HepG2 (cell line): ENCODE data around the gene NEK6. TPM values are rescaled to one million over a fixed set of nuclear protein-coding genes. Genes with fewer than 3 reads are reported as not detected.

Experiments
- MED1 ChIP-seq: sonication (generic); formaldehyde crosslinking; IDR thresholded peaks from 2 replicates; pipeline ENCODE4 v1.4.0; 2020; ENCODE audit warnings: missing genetic modification reagents
- MYNN ChIP-seq: sonication (generic); formaldehyde crosslinking; IDR thresholded peaks from 2 replicates; pipeline ENCODE4 v1.4.0; 2020; ENCODE audit warnings: mild to moderate bottlenecking, low read depth, missing genetic modification reagents
- RBAK ChIP-seq: sonication (generic); formaldehyde crosslinking; IDR thresholded peaks from 2 replicates; pipeline ENCODE4 v1.5.1; 2020; ENCODE audit warnings: mild to moderate bottlenecking, missing genetic modification reagents
- RERE ChIP-seq: IDR thresholded peaks from 2 replicates; pipeline ENCODE4 v1.6.1; 2016; ENCODE audit warnings: low read depth, missing genetic modification reagents, missing compliant biosample characterization
- RNF2 ChIP-seq: fragments of 450-650 bp; conservative IDR thresholded peaks from 2 replicates; pipeline ENCODE4 v1.6.1; 2016; ENCODE audit warnings: low read depth
- SMARCC2 ChIP-seq: fragments of 450-650 bp; IDR thresholded peaks from 2 replicates; pipeline ENCODE4 v1.6.1; 2017; ENCODE audit warnings: antibody characterized with exemption, mild to moderate bottlenecking
- TBP ChIP-seq: sonication (generic); formaldehyde crosslinking; IDR thresholded peaks from 2 replicates; pipeline ENCODE4 v1.5.0; 2020; ENCODE audit warnings: missing genetic modification reagents
- ZNF546 ChIP-seq: sonication (generic); formaldehyde crosslinking; conservative IDR thresholded peaks from 2 replicates; pipeline ENCODE4 v1.8.1; 2023; ENCODE audit warnings: mild to moderate bottlenecking, missing genetic modification reagents
- ZNF549 ChIP-seq: sonication (generic); formaldehyde crosslinking; IDR thresholded peaks from 2 replicates; pipeline ENCODE4 v1.5.0; 2020; ENCODE audit warnings: missing genetic modification reagents
- ZNF660 ChIP-seq: sonication (generic); formaldehyde crosslinking; IDR thresholded peaks from 2 replicates; pipeline ENCODE4 v1.5.1; 2020; ENCODE audit warnings: mild to moderate bottlenecking, low read depth, missing genetic modification reagents, borderline replicate concordance
- ZNF800 ChIP-seq: sonication (generic); formaldehyde crosslinking; IDR thresholded peaks from 2 replicates; pipeline ENCODE4 v1.4.0; 2020; ENCODE audit warnings: missing genetic modification reagents
- polyA plus RNA-seq, 8 experiments: library from polyadenylated mRNA; depleted of rRNA in 3 of 8; stranded (reverse) in 7 of 8; unstranded in 1 of 8; fragments of >200 nt; fragmentation: Illumina TruSeq in 4 of 8; extraction: Trizol in 4 of 8; gene quantifications; 2 replicates each; pipeline versions ENCODE4 v1.2.1 to v1.2.3, GENCODE V29; 2011 to 2016; ENCODE audit warnings: low read depth in 4 of 8, missing spikeins in 1 of 8, mixed read lengths in 1 of 8; ENCODE audit not compliant: insufficient read depth in 1 of 8
- total RNA-seq, 5 experiments: library from RNA; depleted of rRNA; stranded (reverse); fragments of >200 nt; fragmentation: Illumina TruSeq; extraction: Trizol; gene quantifications; 2 replicates each; pipeline ENCODE4 v1.2.3, GENCODE V29; 2016; ENCODE audit warnings: low read depth in 1 of 5
- TF ChIP-seq, protein P1 (sequence below): sonication (generic); formaldehyde crosslinking; conservative IDR thresholded peaks from 2 replicates; pipeline ENCODE4 v1.4.0; 2020; ENCODE audit warnings: missing genetic modification reagents
- TF ChIP-seq, protein P2 (sequence below): sonication (generic); formaldehyde crosslinking; IDR thresholded peaks from 2 replicates; pipeline ENCODE4 v1.5.1; 2020; ENCODE audit warnings: mild to moderate bottlenecking, missing genetic modification reagents, borderline replicate concordance
- TF ChIP-seq, protein P3 (sequence below): sonication (generic); formaldehyde crosslinking; IDR thresholded peaks from 2 replicates; pipeline ENCODE4 v1.8.1; 2022; ENCODE audit warnings: mild to moderate bottlenecking, missing genetic modification reagents

Gene NEK6
- total and polyA plus RNA-seq, 2 of the 13 experiments (the other 11 are each of a cell fraction or from before 2014, with no cell fraction given): 30.4 to 119 TPM

DNA sequence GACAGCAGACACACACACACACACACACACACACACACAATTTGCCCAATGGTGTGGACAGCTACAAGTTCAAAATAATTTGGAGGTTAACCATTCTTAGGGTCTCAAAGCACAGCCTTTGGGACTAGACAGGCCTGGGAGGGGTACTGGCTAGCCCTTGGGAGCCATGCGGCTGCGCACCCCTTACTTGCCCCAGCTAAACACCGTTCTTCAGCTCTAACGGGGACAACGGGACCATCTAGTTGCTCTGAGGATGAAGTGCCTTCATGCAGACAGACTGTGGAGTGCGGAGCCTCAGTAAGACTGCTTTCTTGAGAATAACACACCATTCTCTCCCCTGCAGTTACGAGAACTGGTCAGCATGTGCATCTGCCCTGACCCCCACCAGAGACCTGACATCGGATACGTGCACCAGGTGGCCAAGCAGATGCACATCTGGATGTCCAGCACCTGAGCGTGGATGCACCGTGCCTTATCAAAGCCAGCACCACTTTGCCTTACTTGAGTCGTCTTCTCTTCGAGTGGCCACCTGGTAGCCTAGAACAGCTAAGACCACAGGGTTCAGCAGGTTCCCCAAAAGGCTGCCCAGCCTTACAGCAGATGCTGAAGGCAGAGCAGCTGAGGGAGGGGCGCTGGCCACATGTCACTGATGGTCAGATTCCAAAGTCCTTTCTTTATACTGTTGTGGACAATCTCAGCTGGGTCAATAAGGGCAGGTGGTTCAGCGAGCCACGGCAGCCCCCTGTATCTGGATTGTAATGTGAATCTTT lies 92.9 kb downstream of the NEK6 start (continued):
- TF ChIP-seq ZNF800 (CRISPR knock-in tag): no peak
- no peak for TF ChIP-seq TBP
- TF ChIP-seq MED1: peak; percentile 41; the same call in 1 of the 2 replicates
- TF ChIP-seq RNF2: no peak
- TF ChIP-seq MYNN (CRISPR knock-in tag): no peak
- TF ChIP-seq, protein P1, sequence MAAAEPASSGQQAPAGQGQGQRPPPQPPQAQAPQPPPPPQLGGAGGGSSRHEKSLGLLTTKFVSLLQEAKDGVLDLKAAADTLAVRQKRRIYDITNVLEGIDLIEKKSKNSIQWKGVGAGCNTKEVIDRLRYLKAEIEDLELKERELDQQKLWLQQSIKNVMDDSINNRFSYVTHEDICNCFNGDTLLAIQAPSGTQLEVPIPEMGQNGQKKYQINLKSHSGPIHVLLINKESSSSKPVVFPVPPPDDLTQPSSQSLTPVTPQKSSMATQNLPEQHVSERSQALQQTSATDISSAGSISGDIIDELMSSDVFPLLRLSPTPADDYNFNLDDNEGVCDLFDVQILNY (CRISPR knock-in tag): no peak
- TF ChIP-seq ZNF660 (CRISPR knock-in tag): no peak
- TF ChIP-seq, protein P2, sequence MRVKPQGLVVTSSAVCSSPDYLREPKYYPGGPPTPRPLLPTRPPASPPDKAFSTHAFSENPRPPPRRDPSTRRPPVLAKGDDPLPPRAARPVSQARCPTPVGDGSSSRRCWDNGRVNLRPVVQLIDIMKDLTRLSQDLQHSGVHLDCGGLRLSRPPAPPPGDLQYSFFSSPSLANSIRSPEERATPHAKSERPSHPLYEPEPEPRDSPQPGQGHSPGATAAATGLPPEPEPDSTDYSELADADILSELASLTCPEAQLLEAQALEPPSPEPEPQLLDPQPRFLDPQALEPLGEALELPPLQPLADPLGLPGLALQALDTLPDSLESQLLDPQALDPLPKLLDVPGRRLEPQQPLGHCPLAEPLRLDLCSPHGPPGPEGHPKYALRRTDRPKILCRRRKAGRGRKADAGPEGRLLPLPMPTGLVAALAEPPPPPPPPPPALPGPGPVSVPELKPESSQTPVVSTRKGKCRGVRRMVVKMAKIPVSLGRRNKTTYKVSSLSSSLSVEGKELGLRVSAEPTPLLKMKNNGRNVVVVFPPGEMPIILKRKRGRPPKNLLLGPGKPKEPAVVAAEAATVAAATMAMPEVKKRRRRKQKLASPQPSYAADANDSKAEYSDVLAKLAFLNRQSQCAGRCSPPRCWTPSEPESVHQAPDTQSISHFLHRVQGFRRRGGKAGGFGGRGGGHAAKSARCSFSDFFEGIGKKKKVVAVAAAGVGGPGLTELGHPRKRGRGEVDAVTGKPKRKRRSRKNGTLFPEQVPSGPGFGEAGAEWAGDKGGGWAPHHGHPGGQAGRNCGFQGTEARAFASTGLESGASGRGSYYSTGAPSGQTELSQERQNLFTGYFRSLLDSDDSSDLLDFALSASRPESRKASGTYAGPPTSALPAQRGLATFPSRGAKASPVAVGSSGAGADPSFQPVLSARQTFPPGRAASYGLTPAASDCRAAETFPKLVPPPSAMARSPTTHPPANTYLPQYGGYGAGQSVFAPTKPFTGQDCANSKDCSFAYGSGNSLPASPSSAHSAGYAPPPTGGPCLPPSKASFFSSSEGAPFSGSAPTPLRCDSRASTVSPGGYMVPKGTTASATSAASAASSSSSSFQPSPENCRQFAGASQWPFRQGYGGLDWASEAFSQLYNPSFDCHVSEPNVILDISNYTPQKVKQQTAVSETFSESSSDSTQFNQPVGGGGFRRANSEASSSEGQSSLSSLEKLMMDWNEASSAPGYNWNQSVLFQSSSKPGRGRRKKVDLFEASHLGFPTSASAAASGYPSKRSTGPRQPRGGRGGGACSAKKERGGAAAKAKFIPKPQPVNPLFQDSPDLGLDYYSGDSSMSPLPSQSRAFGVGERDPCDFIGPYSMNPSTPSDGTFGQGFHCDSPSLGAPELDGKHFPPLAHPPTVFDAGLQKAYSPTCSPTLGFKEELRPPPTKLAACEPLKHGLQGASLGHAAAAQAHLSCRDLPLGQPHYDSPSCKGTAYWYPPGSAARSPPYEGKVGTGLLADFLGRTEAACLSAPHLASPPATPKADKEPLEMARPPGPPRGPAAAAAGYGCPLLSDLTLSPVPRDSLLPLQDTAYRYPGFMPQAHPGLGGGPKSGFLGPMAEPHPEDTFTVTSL: 0 out of 2 replicates have a peak, but pooled peaks have one; percentile 38
- no peak for TF ChIP-seq ZNF546
- TF ChIP-seq RERE (CRISPR knock-in tag): no peak
- TF ChIP-seq RBAK (CRISPR knock-in tag): no peak
- TF ChIP-seq, protein P3, sequence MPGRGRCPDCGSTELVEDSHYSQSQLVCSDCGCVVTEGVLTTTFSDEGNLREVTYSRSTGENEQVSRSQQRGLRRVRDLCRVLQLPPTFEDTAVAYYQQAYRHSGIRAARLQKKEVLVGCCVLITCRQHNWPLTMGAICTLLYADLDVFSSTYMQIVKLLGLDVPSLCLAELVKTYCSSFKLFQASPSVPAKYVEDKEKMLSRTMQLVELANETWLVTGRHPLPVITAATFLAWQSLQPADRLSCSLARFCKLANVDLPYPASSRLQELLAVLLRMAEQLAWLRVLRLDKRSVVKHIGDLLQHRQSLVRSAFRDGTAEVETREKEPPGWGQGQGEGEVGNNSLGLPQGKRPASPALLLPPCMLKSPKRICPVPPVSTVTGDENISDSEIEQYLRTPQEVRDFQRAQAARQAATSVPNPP (CRISPR knock-in tag): no peak
- TF ChIP-seq ZNF549: no peak
- no peak for TF ChIP-seq SMARCC2
